GM06990 (cell line): ENCODE results near the gene AHCY.
A peak's percentile ranks its signal among the peaks of the same experiment; 100 is the strongest.
"Not testable (repeated sequence)": the region's sequence is repeated elsewhere in the genome, so short reads cannot be mapped to it uniquely, and the experiment has no call there.

Experiments
- DNase-seq: peaks from one replicate; pipeline ENCODE4 v3.0.0-alpha.2; 2011; ENCODE audit not compliant: insufficient read length; ENCODE audit errors: extremely low read depth
- H3K27me3 ChIP-seq: replicated peaks from 2 replicates; pipeline ENCODE4 v1.6.0; 2011; ENCODE audit warnings: low read length; ENCODE audit not compliant: control insufficient read depth, insufficient read depth
- H3K36me3 ChIP-seq: 2 replicates; pipeline ENCODE4 v1.5.1; 2011; ENCODE audit warnings: low read length; ENCODE audit not compliant: control insufficient read depth, insufficient read depth
- H3K4me3 ChIP-seq: replicated peaks from 2 replicates; pipeline ENCODE4 v1.5.1; 2011; ENCODE audit warnings: low read depth, mild to moderate bottlenecking, control low read depth, low read length
- TF ChIP-seq, protein P1 (sequence below): IDR thresholded peaks from 2 replicates; pipeline ENCODE4 v1.5.1; 2011; ENCODE audit warnings: low read length, control low read depth, mild to moderate bottlenecking, inconsistent platforms; ENCODE audit not compliant: insufficient read depth, poor library complexity, severe bottlenecking

The AHCY gene

GRCh38 chr20:34344238-34344637 is 41.1 kb upstream of the AHCY start:
- no peaks in the 10 kb centered on the region for H3K36me3 ChIP-seq
- TF ChIP-seq, protein P1, sequence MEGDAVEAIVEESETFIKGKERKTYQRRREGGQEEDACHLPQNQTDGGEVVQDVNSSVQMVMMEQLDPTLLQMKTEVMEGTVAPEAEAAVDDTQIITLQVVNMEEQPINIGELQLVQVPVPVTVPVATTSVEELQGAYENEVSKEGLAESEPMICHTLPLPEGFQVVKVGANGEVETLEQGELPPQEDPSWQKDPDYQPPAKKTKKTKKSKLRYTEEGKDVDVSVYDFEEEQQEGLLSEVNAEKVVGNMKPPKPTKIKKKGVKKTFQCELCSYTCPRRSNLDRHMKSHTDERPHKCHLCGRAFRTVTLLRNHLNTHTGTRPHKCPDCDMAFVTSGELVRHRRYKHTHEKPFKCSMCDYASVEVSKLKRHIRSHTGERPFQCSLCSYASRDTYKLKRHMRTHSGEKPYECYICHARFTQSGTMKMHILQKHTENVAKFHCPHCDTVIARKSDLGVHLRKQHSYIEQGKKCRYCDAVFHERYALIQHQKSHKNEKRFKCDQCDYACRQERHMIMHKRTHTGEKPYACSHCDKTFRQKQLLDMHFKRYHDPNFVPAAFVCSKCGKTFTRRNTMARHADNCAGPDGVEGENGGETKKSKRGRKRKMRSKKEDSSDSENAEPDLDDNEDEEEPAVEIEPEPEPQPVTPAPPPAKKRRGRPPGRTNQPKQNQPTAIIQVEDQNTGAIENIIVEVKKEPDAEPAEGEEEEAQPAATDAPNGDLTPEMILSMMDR, result no peak
- H3K4me3 ChIP-seq, result no peak overlapping the region
- no peaks in the 10 kb centered on the region for H3K27me3 ChIP-seq
- DNase-seq, result no peak

- H3K27me3 ChIP-seq, result no peaks in the 10 kb centered on the region
- no peaks in the 10 kb centered on the region for H3K36me3 ChIP-seq
- TF ChIP-seq, protein P1, result no peak
- no peak for DNase-seq
- no peak overlapping the region for H3K4me3 ChIP-seq
Measured at GRCh38 chr20:34343458-34344211, 40.5 kb upstream of the AHCY start.

DNA sequence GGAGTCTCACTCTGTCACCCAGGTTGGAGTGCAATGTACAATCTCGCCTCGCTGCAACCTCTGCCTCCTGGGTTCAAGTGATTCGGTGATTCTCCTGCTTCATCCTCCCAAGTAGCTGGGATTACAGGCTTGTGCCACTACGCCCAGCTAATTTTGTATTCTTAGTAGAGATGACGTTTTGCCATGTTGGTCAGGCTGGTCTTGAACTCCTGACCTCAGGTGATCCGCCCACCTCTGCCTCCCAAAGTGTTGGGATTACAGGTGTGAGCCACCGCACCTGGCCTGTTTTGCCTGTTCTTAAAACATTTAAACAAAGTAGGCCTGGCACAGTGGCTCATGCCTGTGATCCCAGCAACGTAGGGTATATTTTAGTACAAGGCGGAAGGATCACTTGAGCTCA is 38.0 kb upstream of the AHCY start:
- not testable (repeated sequence) for H3K4me3 ChIP-seq, H3K27me3 ChIP-seq, DNase-seq, H3K36me3 ChIP-seq

- not testable (repeated sequence) for DNase-seq, H3K36me3 ChIP-seq, H3K27me3 ChIP-seq, H3K4me3 ChIP-seq
Measured at GRCh38 chr20:34340726-34341125, 37.6 kb upstream of the AHCY start.

DNA sequence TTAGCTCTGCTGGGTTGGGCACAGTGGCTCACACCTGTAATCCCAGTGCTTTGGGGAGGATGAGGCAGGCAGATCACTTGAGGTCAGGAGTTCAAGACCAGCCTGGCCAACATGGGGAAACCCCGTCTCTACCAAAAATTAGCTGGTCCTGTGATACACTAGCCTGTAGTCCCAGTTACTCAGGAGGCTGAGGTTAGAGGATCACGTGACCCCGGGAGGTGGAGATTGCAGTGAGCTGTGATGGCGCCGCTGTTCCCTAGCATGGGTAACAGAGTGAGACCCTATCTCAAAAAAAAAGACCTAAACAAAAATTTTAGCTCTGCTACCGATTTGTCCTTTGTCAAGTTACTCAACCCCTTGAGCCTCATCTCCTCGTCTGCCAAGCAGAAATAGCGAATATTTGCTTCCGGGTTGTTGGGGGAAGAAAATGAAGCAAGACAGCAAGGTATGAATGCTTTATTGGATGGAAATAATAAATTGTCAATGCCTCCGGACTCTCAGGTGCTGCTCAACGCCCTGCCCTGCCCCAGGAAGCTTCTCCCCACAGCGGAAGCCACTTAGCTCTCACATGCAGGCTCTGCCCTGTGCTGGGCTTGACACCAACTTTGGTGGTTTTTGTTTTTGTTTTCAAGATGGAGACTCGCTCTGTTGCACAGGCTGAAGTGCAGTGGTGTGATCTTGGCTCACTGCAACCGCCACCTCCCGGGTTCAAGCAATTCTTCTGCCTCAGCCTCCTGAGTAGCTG is 35.0 kb upstream of the AHCY start:
- Histone ChIP-seq H3K4me3 (peak overlapping the region; percentile 69), H3K27me3 (no peaks in the 10 kb centered on the region), H3K36me3 (no peaks in the 10 kb centered on the region)
- peak; percentile 47 for DNase-seq
- TF ChIP-seq, protein P1, result no peak

DNA sequence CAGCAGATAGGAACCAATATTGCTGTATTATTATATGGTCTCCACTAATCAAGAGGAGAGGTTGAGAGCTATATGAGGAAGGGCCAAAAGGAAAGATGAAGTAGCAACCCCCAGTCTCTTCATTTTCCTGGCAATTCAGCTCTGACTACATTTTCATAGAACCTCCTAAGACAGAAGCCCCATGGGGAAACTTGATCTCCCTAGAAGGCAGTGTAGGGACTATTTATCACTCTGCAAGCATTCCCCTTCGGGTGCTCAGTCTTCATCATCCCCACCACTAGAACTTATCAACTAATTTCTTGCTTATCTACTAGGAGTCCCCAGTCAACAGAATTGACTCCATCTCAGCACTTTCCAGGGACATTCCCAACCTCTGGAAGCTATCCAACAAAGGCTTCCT is 34.4 kb upstream of the AHCY start:
- H3K4me3 ChIP-seq, result peak overlapping the region; percentile 69; the same call in 1 of the 2 replicates
- TF ChIP-seq, protein P1, result no peak
- no peaks in the 10 kb centered on the region for H3K36me3 ChIP-seq
- H3K27me3 ChIP-seq, result no peaks in the 10 kb centered on the region
- DNase-seq, result no peak
